Measurements from ENCODE around the gene ANKRD44.

Gene ANKRD44

DNA sequence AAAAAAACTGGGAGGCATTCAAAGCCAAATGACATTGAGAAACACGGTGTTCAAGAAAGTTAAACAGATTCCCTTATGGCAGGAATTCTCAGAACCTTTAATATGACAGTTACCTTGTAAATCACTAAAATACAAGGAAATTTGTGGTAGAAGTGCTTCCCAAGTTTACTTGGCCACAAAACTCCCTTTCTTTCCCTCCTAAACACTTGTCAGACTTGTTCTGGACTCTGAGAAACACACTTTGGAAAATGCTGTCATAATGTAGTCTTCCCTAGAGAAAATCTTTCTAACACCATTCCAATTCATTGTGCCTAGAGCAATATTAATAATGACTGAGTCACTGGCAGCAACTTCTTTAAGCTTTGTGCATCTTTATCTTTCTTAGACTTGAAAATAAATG lies 140.4 kb downstream of the ANKRD44 start:
- no peak overlapping the region for H3K27ac ChIP-seq
- no peak overlapping the region for H3K4me3 ChIP-seq (ENCODE audit: low read depth, low read length)
- DNase-seq, result no peak
- no peaks in the 10 kb centered on the region for H3K27me3 ChIP-seq (replicated peaks)
- in situ Hi-C loops (cut with HindIII; ENCODE audit: low pct_ligation_motif_present, low sequenced_read_pairs), result no loop called here
- H3K36me3 ChIP-seq (replicated peaks), result no peaks in the 10 kb centered on the region
- no peak for TF ChIP-seq CTCF (IDR thresholded peaks at IDR 0.05; ENCODE audit: low read depth, low read length, missing control alignments)

- H3K27ac ChIP-seq, result no peak overlapping the region
These were observed 141.9 kb downstream of the ANKRD44 start for GRCh38 chr2:197168705-197169104.

GRCh38 chr2:197167608-197168314 lies 142.8 kb downstream of the ANKRD44 start:
- DNase-seq, result no peak
- Histone ChIP-seq H3K27ac (no peak overlapping the region), H3K4me3 (ENCODE audit: low read depth, low read length) (no peak overlapping the region), H3K36me3 (replicated peaks) (no peaks in the 10 kb centered on the region), H3K27me3 (replicated peaks) (no peaks in the 10 kb centered on the region)
- TF ChIP-seq CTCF (IDR thresholded peaks at IDR 0.05; ENCODE audit: low read depth, low read length, missing control alignments), result no peak
- in situ Hi-C loops (cut with HindIII; ENCODE audit: low pct_ligation_motif_present, low sequenced_read_pairs), result no loop called here

More at GRCh38 chr2:197168705-197169104, 141.9 kb downstream of the ANKRD44 start:
- Histone ChIP-seq H3K36me3 (replicated peaks) (no peaks in the 10 kb centered on the region), H3K27me3 (replicated peaks) (no peaks in the 10 kb centered on the region), H3K4me3 (ENCODE audit: low read depth, low read length) (no peak overlapping the region)
- TF ChIP-seq CTCF (IDR thresholded peaks at IDR 0.05; ENCODE audit: low read depth, low read length, missing control alignments), result peak; percentile 91
- DNase-seq, result peak; percentile 76
- in situ Hi-C loops (cut with HindIII; ENCODE audit: low pct_ligation_motif_present, low sequenced_read_pairs), result no loop called here

- in situ Hi-C loops (cut with HindIII; ENCODE audit: low pct_ligation_motif_present, low sequenced_read_pairs), result no loop called here
- H3K27ac ChIP-seq, result no peak overlapping the region
- no peaks in the 10 kb centered on the region for H3K36me3 ChIP-seq (replicated peaks)
- TF ChIP-seq CTCF (IDR thresholded peaks at IDR 0.05; ENCODE audit: low read depth, low read length, missing control alignments), result no peak
- H3K27me3 ChIP-seq (replicated peaks), result no peaks in the 10 kb centered on the region
- no peak for DNase-seq
- no peak overlapping the region for H3K4me3 ChIP-seq (ENCODE audit: low read depth, low read length)
These were observed 145.6 kb downstream of the ANKRD44 start for GRCh38 chr2:197165020-197165419.

DNA sequence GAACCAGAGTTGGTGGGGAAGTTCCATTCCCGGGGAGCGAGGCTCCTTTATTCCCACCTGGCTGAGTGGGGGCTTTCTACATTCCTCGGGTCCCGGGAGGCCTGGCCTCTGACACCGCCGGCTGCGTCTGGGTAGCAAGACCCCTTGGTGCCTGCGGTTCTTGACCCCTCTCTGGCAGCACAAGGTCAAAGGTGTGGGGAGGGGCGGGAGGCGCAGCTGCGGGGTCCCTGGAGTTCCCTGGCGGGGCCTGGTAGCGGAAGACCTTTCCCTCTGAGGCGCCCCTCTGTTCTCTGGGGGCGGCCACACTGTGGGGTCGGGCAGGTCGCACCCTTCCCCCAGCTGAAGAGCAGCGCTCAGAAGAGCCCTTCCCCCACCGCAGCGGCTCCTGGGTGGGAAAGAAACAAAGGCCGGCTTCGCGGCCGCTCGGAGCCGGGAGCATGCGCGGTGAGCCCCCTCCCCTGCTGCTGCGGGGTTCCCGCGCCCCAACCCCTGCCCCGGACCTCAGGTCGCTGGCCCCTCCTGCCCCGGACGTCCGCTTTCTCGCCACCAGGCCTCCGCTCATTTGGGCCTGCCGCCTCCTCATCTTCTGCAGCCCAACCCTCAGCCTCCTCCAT lies 146.3 kb downstream of the ANKRD44 start:
- TF ChIP-seq CTCF (IDR thresholded peaks at IDR 0.05; ENCODE audit: low read depth, low read length, missing control alignments), result no peak
- H3K27ac ChIP-seq, result no peak overlapping the region
- no peak for DNase-seq
- peak overlapping the region; percentile 37 for H3K4me3 ChIP-seq (ENCODE audit: low read depth, low read length)
- H3K27me3 ChIP-seq (replicated peaks), result no peaks in the 10 kb centered on the region
- in situ Hi-C loops (cut with HindIII; ENCODE audit: low pct_ligation_motif_present, low sequenced_read_pairs), result no loop called here
- H3K36me3 ChIP-seq (replicated peaks), result no peaks in the 10 kb centered on the region

All from brain microvascular endothelial cell (primary cell).